ENCODE results near the gene PRRC1.

DNA sequence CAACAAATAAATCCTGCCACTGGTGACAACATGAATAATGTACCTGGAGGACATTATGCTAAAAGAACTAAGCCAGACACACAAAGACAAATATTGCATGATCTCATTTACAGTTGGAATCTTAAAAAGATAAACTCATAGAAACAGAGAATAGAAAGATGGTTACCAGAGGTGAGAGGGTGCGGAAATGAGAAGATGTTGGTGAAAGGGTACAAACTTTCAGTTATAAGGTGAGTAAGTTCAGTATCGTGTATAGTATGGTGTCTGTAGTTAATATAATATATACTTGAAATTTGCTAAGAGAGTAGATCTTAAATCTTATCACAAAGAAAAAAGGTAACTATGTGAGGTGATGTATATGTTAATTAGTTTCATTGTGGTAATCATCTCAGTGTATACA, 63.3 kb downstream of the PRRC1 start:
- no peak for TF ChIP-seq JUN (CRISPR knock-in tag; IDR thresholded peaks at IDR 0.05)
- TF ChIP-seq CREB1 (CRISPR knock-in tag; IDR thresholded peaks at IDR 0.05) = no peak
- TF ChIP-seq, protein P1, sequence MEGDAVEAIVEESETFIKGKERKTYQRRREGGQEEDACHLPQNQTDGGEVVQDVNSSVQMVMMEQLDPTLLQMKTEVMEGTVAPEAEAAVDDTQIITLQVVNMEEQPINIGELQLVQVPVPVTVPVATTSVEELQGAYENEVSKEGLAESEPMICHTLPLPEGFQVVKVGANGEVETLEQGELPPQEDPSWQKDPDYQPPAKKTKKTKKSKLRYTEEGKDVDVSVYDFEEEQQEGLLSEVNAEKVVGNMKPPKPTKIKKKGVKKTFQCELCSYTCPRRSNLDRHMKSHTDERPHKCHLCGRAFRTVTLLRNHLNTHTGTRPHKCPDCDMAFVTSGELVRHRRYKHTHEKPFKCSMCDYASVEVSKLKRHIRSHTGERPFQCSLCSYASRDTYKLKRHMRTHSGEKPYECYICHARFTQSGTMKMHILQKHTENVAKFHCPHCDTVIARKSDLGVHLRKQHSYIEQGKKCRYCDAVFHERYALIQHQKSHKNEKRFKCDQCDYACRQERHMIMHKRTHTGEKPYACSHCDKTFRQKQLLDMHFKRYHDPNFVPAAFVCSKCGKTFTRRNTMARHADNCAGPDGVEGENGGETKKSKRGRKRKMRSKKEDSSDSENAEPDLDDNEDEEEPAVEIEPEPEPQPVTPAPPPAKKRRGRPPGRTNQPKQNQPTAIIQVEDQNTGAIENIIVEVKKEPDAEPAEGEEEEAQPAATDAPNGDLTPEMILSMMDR (IDR thresholded peaks at IDR 0.05) = no peak
- TF ChIP-seq, protein P2, sequence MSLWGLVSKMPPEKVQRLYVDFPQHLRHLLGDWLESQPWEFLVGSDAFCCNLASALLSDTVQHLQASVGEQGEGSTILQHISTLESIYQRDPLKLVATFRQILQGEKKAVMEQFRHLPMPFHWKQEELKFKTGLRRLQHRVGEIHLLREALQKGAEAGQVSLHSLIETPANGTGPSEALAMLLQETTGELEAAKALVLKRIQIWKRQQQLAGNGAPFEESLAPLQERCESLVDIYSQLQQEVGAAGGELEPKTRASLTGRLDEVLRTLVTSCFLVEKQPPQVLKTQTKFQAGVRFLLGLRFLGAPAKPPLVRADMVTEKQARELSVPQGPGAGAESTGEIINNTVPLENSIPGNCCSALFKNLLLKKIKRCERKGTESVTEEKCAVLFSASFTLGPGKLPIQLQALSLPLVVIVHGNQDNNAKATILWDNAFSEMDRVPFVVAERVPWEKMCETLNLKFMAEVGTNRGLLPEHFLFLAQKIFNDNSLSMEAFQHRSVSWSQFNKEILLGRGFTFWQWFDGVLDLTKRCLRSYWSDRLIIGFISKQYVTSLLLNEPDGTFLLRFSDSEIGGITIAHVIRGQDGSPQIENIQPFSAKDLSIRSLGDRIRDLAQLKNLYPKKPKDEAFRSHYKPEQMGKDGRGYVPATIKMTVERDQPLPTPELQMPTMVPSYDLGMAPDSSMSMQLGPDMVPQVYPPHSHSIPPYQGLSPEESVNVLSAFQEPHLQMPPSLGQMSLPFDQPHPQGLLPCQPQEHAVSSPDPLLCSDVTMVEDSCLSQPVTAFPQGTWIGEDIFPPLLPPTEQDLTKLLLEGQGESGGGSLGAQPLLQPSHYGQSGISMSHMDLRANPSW (CRISPR knock-in tag; conservative IDR thresholded peaks at IDR 0.05; ENCODE audit: low read depth) = no peak
- TF ChIP-seq ZNF232 (CRISPR knock-in tag; IDR thresholded peaks at IDR 0.05) = no peak
- TF ChIP-seq, protein P3, sequence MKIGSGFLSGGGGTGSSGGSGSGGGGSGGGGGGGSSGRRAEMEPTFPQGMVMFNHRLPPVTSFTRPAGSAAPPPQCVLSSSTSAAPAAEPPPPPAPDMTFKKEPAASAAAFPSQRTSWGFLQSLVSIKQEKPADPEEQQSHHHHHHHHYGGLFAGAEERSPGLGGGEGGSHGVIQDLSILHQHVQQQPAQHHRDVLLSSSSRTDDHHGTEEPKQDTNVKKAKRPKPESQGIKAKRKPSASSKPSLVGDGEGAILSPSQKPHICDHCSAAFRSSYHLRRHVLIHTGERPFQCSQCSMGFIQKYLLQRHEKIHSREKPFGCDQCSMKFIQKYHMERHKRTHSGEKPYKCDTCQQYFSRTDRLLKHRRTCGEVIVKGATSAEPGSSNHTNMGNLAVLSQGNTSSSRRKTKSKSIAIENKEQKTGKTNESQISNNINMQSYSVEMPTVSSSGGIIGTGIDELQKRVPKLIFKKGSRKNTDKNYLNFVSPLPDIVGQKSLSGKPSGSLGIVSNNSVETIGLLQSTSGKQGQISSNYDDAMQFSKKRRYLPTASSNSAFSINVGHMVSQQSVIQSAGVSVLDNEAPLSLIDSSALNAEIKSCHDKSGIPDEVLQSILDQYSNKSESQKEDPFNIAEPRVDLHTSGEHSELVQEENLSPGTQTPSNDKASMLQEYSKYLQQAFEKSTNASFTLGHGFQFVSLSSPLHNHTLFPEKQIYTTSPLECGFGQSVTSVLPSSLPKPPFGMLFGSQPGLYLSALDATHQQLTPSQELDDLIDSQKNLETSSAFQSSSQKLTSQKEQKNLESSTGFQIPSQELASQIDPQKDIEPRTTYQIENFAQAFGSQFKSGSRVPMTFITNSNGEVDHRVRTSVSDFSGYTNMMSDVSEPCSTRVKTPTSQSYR (CRISPR knock-in tag; IDR thresholded peaks at IDR 0.05) = no peak
- TF ChIP-seq, protein P4, sequence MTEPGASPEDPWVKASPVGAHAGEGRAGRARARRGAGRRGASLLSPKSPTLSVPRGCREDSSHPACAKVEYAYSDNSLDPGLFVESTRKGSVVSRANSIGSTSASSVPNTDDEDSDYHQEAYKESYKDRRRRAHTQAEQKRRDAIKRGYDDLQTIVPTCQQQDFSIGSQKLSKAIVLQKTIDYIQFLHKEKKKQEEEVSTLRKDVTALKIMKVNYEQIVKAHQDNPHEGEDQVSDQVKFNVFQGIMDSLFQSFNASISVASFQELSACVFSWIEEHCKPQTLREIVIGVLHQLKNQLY (CRISPR knock-in tag; IDR thresholded peaks at IDR 0.05) = no peak
- TF ChIP-seq TEAD4 (CRISPR knock-in tag; IDR thresholded peaks at IDR 0.05) = no peak
- no peak for TF ChIP-seq NFYB (CRISPR knock-in tag; conservative IDR thresholded peaks at IDR 0.05; ENCODE audit: low read depth)
- TF ChIP-seq, protein P5, sequence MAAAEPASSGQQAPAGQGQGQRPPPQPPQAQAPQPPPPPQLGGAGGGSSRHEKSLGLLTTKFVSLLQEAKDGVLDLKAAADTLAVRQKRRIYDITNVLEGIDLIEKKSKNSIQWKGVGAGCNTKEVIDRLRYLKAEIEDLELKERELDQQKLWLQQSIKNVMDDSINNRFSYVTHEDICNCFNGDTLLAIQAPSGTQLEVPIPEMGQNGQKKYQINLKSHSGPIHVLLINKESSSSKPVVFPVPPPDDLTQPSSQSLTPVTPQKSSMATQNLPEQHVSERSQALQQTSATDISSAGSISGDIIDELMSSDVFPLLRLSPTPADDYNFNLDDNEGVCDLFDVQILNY (CRISPR knock-in tag; IDR thresholded peaks at IDR 0.05) = no peak
- no peak for TF ChIP-seq ELF4 (CRISPR knock-in tag; IDR thresholded peaks at IDR 0.05; ENCODE audit: low read depth)
- no peak for TF ChIP-seq IRF2 (CRISPR knock-in tag; IDR thresholded peaks at IDR 0.05; ENCODE audit: borderline replicate concordance, low read depth)
- TF ChIP-seq, protein P6, sequence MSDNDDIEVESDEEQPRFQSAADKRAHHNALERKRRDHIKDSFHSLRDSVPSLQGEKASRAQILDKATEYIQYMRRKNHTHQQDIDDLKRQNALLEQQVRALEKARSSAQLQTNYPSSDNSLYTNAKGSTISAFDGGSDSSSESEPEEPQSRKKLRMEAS (CRISPR knock-in tag; IDR thresholded peaks at IDR 0.05) = no peak
- no peak for TF ChIP-seq TCF7 (CRISPR knock-in tag; IDR thresholded peaks at IDR 0.05; ENCODE audit: low read depth)
